Myocyte (in vitro differentiated cells): ENCODE data around the gene L3MBTL4. TPM values are rescaled to one million over a fixed set of nuclear protein-coding genes. Genes with fewer than 3 reads are reported as not detected.

Source experiments
- DNase-seq: peaks from one replicate; pipeline ENCODE4 v3.0.0-alpha.2; 2012; ENCODE audit warnings: low read depth
- total RNA-seq: library from RNA; depleted of rRNA; stranded (reverse); fragments of >200 nt; gene quantifications from 2 replicates; pipeline ENCODE4 v1.2.3, GENCODE V29; 2014

L3MBTL4 gene
- total RNA-seq, 1 donor from 2014 or later: not detected

GRCh38 chr18:6367208-6367607 lies 47.5 kb downstream of the L3MBTL4 start:
- no peak for DNase-seq

- no peak for DNase-seq
Observed at GRCh38 chr18:6366776-6367175, 47.9 kb downstream of the L3MBTL4 start.

DNA sequence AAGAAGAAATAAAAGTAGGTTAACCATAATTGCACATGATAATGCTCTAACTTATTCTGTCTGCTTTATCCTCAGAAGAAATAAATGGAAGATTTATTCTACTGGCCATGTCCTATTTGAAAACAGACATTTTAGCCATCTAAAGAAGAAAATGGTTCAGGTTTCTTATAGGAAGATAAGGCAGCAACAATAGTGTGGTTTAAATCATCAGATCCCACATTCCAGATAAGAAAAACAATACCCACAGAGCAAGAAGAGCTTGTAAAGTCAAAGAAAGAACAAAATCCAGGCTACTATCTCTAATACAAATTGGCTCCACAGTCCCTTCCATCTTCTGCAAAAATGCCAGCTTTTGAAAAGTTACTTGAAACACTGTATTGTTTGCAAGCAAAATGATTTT lies 49.3 kb downstream of the L3MBTL4 start:
- no peak for DNase-seq

DNA sequence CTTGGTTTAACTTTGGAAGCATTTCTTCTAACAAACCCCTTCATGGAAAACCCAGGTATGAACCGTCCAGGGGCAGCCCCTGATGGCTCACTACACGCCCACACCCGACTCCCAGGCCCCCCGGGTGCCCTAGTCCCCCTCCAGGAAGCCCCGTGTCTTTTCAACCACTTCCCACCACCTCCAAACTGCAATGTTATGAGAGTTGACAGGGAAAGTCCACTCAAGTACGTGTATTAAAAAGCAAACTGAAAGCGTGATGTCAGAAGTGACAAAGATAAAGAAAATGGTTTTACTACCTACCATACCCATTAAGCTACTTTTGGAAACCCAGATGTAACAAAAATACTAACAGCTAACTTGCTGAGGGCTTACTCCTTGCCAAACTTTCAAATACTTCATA lies 51.5 kb downstream of the L3MBTL4 start:
- DNase-seq: no peak

DNA sequence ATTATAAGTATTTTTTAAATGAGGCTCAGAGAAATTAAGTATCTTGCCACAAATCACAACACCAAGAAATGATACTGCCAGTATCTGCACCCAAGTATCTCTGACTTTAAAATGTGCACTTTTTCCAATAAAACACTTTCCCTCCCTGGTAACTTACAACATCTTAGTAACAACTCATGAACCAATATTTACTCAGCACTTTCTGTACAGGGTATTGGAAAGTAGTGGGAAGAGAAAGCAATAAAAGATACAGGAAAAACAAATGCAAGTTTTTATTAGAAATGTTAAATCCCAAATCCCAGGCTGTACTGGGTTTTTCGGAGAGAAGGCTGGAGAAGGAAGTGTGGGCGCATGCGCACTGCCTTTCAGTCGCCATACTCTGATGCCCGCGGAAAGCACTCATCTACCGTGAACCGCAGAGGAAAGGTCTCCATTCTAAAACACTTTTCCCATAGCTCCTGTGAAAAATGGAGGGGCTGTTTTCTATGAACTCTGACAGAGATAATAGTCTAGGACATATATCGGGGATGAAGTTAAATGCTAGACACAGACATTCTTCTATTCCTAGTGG lies 52.1 kb downstream of the L3MBTL4 start:
- no peak for DNase-seq

- DNase-seq: no peak
Observed at GRCh38 chr18:6357668-6358067, 57.0 kb downstream of the L3MBTL4 start.

DNA sequence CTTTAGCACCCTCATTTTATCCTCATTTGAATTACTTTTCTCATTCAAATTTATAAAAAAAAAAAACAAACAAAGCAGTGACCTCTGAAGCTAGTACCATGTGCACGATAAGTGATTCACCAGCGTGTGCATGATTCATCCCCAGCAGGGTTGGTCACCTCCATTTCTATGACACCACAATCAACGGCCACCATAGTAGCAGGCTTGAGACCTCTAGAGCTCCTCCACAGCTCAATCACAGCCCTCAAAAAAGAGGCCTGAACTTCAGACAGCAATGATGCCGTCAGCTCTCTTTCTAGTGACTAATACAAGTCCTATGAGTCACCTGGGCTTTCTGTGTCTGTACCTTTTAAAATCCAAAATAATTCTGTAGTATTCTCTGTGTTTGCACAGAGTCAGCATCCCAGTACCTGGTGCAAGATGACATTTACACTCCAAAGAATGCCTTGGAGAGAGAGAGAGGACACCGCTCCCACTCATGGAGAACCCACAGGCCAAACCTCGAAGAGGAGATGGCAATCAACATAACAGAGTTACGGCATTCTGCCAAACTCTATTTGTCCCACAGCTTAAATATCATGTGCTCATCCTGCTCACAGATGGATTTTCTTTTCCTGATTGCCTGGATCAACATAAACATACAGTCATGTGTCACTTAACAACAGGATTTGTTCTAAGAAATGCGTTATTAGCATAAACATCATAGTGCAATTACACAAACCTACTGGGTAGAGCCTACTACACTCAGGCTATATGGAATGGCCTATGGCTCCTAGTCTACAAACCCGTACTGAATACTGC lies 58.7 kb downstream of the L3MBTL4 start:
- no peak for DNase-seq

DNA sequence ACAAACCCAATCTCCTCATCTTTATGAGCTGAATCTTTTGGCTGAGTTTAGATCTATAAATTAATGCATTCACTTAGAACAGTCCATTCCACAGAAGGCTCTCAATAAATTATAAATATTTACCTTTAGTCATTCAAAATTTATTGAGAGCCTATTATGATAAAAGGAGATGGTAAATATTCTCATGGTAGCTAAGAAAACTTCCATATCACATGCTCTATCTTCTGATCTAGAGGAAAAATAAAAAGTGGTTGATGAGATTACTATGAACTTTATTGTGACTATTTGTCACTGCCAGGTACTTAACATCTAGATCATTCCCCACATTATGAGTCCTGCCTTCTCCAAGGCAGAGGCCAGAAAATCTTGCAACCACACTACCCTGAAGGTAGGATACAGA lies 62.4 kb downstream of the L3MBTL4 start:
- no peak for DNase-seq

- no peak for DNase-seq
Observed at GRCh38 chr18:6342990-6343389, 71.7 kb downstream of the L3MBTL4 start.

GRCh38 chr18:6341709-6342108 lies 73.0 kb downstream of the L3MBTL4 start:
- no peak for DNase-seq

DNA sequence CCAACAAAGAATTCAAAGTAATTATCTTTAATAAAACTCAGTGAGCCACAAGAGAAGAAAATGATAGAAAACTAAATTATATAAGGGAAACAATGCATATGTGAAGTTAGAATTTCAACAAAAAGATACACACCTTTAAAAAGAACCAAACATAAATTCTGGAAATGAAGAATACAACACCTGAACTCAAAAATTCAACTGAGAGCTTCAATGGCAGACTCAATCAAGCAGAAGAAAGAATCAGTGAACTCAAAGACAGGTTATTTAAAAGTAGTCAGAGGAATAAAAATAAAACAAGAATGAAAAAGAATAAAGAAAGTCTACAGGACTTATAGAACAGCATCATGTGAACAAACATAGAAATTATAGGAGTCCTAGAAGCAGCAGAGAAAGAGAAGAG lies 73.4 kb downstream of the L3MBTL4 start:
- DNase-seq: no peak

- no peak for DNase-seq
Observed at GRCh38 chr18:6340121-6340520, 74.6 kb downstream of the L3MBTL4 start.

GRCh38 chr18:6336239-6336638 lies 78.5 kb downstream of the L3MBTL4 start:
- DNase-seq: no peak

- DNase-seq: no peak
Observed at GRCh38 chr18:6333981-6334380, 80.7 kb downstream of the L3MBTL4 start.

DNA sequence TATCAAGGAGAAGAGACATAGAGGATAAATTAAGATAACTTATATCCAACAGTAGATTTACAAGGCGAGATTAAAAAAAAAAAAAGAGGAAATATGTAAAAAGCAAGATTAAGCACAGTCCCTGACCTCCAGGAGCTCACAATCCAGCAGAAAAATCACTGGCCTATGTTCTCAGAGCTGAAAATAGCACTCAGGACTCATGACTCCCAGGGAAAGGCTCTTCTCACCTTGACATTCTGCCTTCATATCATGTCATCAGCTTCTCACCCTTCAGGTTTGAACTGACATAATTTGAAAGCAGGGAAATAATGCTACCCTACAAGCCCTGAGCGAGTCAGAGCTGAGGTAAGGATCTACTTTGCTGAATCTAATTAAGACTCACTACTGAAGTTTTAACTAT lies 82.8 kb downstream of the L3MBTL4 start:
- no peak for DNase-seq

GRCh38 chr18:6330786-6331185 lies 83.9 kb downstream of the L3MBTL4 start:
- DNase-seq: no peak

- no peak for DNase-seq
Observed at GRCh38 chr18:6328621-6329010, 86.1 kb downstream of the L3MBTL4 start.

DNA sequence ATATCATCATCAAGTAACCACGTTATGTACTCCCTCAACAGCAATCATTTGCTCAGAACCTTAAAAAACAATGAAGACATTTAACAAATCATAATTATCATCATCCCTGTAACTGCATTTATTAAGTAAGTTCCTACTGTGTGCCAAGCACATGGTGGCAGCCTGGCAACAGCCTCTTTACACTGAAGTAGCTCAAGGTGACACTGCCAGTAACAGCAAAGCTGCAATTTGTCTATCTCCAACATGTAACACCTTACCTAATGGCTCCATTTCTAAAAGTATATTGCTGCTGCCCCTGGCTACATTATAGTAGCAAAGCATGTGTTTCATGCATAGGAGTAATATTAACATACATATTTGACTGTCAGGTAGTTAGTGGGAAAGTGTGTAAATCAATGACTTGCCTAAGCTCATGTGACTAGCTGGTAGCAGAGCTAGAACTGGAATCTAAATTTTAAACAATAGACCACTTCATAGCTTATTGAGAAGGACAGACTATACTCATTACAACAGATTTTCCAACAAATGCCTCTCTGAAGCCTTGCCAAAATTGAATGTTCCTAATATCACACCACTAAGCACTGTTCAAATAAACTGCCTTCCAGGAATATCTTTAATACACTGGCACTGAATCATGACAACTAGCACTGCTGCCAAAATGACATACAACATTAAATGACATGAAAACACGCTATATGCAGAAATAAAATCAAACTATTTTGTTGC lies 86.7 kb downstream of the L3MBTL4 start:
- DNase-seq: no peak

DNA sequence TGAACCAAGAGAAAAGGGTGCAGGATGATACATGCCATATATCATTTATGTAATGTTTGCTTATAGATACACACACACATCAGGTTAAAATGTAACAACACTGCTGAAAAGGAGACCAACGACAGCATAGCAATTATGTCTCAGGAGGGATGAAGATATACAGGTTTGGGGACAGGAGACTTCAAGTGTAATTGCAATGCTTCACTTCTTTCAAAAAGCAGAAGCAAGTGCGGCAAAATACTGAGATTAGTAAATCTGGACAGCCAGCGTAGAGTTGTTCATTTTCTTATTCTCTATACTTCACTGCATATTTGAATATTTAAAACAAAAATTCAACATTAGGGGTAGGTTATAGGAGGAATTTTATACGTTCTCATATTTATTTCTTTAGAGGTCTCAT lies 87.2 kb downstream of the L3MBTL4 start:
- DNase-seq: no peak

GRCh38 chr18:6326566-6326965 lies 88.1 kb downstream of the L3MBTL4 start:
- DNase-seq: no peak

GRCh38 chr18:6323319-6323889 lies 91.3 kb downstream of the L3MBTL4 start:
- no peak for DNase-seq
